Activated CD4-positive, alpha-beta T cell treated with anti-CD3 and anti-CD28 coated beads, Interleukin-2, amount 50 U/mL, for 4 hours (primary cell): ENCODE results near the gene PLXND1.
A peak's percentile ranks its signal among the peaks of the same experiment; 100 is the strongest.
"Not testable (repeated sequence)": the region's sequence is repeated elsewhere in the genome, so short reads cannot be mapped to it uniquely, and the experiment has no call there.

Experiments used
- DNase-seq, 2 experiments: peaks; one replicate each; pipeline ENCODE4 v3.0.0-alpha.2; 2020

PLXND1 gene

DNA sequence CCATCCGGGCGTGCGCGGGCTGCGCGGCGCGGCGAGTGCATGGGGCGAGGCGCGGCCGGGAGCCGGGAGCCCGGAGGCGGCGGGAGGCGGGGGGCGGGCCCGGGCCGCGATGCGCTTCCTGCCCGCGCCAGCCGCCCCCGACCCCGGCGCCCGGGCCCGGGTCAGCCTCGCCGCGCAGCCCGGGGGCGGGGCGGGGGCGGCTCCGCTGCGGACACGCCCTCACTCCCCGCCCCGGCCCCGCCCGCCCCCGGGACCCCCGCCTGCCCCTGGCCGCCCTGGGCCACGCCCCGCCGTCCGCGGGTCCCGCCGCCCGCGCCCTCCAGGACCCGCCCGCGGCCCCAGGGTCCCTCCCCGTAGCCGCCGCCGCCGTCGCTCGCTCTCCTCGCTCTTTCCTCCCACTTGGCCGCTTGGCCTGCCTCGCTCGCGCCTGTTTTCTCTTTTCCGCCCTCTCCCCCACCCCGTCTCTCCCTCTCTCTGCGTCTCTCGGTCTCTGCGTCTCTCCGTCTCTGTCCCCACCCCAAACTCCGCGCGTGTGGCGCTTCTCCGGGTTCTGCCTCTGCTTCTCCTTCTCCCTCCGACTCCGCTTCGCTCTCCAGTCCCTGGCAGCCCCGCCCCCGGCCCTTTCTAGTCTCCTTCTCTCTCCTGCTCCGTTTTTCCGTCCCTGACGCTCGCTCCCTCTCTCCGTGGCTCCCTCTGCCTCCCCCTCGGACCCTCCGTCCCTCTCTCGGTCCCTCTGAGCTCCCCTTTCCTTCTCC is at the start of gene PLXND1:
PLXND1 (minus strand) TSS at position 41 of the 755 bp plus-strand sequence; CDS start at position 4, 37 bp downstream.
- no peak for DNase-seq

GRCh38 chr3:129655291-129655700 is 48.8 kb upstream of the PLXND1 start:
- no peak for DNase-seq

DNA sequence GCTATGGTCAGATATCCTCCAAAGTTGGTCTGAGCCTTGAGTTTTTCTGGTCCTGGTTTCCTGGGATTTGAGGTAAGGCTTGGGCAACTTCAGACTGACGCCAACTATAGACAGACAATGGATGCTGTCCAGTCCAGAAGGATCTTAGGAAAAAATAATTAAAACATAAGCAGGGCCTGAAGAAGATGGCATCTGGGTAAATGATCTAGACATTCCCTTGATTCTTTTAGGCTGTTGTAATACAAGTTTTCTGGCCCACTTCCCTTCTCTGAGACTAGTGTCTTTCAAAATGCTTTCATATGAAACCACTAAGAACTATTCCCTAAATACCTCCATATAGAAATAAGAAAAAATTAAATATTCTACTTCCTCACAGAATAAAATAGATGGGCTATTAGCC is 47.7 kb upstream of the PLXND1 start:
- DNase-seq = no peak

GRCh38 chr3:129653019-129653418 is 46.5 kb upstream of the PLXND1 start:
- no peak for DNase-seq

DNA sequence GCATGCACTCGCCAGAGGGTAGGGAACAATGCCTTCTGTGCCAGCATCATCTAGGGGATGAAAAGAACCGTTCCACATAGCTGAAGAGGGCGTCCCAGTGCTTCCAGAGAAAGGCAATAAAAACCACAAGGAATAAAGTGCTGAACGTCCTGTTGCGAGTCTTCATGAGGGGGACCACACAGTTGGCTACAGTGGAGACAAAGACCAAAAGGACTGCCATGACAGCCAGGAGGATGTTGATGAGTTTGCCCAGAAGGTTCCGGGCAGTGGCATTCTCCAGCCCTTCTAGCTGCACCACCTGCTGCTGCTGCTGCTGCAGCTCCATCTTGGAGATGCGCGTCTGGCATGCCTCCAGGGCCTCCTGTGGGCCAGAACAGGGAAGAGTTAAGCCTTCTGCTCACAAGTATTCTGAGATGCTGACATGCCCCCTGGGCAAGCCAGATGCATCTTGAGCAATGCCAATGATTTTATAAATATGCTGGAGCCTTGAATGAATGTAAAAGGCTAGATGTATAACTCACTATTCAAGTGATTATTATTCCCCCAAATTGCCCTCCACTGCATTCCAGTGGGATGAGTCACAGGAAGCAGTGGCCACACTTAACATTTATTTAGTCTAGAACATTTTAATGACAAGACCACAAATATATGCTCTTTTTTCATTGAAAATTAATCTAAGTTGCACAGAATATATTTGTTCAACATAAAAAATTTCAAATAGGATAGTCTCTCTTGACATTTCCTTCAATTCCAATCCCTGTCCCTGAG is 45.1 kb upstream of the PLXND1 start:
- no peak for DNase-seq

GRCh38 chr3:129650256-129650872 is 43.9 kb upstream of the PLXND1 start:
- peak; percentile 48 to 50 for DNase-seq

DNA sequence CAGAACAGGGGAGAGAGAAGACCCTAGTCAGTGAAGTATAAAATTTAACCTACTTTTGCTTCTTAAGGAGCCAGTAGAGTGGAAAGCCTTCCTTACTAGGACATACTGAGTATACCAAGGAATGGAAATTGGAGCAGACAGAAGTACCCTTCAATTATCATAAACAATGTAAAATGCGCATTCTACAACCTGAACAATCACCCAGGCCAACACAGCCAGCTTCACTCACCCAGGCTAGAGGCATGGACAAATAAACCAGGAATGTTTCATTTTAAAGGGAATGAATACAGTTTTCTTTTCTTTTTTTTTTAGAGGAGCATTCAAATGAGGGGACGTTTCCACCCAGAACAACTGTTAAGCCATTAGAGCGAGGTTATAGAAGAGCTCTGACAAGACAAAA is 41.9 kb upstream of the PLXND1 start:
- DNase-seq = no peak

DNA sequence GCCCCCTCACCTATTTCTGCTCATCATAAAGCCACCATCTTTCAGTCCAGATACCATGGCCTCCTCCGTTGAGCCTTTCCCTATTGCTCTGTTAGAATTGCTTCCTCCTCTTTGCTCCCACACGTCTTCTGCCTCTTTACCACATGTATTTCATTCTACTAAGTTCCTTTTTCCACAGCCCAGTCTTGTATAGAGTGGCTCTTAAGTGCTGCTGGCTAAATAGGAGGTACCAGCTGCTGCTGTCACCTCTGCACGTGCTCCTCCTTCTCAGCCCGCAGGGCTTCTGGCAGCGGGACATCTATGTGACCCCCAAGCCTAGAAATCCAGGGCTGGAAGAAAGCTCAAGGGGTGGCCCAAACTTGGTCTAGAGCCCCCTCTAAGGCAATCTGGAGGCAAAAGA is 38.8 kb upstream of the PLXND1 start:
- DNase-seq = no peak

DNA sequence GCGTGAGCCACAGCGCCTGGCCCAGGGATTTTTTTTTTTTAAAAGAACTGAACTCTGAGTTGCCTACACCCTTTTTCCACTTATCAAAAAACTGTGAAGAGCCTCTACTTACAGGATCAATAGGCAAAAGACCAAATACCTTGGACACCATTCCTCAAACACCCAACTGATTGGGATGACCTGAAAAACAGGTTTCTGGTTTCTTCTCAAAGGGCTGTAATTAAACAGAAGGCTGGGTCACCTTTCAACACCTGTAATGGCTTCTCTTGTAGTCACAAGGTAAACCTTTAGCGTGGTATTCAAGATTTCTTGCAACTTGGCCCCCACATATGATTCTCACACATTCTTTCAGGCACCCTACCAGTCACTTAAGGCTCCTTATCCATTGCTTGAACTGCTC is 38.4 kb upstream of the PLXND1 start:
- DNase-seq = no peak

DNA sequence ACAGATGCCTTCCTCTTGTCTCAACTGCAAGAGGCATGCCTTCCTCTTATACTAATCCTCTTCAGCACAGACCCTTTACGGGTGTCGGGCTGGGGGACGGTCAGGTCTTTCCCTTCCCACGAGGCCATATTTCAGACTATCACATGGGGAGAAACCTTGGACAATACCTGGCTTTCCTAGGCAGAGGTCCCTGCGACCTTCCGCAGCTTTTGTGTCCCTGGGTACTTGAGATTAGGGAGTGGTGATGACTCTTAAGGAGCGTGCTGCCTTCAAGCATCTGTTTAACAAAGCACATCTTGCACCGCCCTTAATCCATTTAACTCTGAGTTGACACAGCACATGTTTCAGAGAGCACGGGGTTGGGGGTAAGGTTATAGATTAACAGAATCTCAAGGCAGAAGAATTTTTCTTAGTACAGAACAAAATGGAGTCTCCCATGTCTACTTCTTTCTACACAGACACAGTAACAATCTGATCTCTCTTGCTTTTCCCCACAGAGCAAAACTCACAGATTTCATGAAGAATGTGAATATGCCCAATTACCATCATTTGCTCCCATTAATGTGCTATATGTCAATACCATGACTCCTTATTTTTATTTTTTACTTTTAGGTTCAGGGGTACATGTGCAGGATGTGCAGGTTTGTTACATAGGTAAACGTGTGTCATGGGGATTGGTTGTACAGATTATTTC is 35.2 kb upstream of the PLXND1 start:
- not testable (repeated sequence) for DNase-seq

- DNase-seq = not testable (repeated sequence)
Measured at GRCh38 chr3:129640985-129641384, 34.5 kb upstream of the PLXND1 start.

DNA sequence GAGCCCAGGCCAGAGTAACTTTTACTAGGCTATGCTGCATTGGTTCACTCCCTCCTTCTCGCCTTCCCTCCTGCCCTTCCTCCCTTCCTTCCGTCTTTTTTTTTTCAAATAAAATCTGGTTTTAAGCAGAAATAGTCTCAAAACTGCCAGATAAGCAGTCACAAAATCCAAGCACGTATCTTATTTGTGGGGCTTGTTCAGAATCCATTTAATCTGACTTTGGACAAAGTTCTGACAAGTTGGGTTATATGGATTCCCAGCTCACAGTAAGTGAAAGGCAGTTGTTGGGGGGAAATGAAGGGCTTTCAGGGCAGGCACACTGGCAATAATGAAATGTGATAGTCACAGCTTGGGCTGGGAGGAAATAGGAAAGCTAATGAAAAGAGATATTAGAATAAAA is 32.0 kb upstream of the PLXND1 start:
- DNase-seq = no peak

DNA sequence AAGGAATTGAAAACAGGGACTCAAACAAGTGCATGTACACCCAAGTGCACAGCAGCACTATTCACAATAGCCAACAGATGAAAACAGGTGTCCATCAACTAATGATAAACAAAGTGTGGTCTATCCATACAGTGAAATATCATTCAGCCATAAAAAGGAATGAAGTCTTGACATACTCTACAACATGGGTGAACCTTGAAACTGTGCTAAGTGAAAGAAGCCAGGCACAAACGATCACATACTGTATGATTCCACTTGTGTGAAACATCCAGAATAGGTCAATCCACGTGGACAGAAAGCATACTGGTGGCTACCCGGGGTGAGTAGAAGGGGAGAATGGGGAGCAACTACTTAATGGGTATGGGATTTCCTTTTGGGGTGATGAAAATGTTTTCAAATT is 29.6 kb upstream of the PLXND1 start:
- no peak for DNase-seq

DNA sequence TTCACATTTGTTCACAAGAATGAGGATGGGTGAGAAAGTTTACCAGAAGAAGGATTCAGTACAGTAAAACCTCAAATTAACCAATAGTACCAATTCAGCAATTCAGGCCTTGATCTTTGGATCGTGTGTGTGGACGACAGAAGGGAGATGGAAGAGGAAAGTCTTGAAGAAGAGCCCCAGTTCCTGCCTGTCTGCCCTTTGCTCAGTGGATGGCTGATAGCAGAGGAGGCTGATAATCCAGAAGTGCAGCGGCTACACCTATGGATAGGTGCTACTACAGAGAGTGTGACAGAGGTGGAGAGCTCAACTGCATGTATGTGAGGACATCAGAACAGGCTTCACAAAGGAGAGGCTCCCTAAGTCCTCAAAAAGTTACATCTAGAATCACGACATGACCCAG is 29.2 kb upstream of the PLXND1 start:
- no peak for DNase-seq

GRCh38 chr3:129633751-129634481 is 27.4 kb upstream of the PLXND1 start:
- no peak for DNase-seq

DNA sequence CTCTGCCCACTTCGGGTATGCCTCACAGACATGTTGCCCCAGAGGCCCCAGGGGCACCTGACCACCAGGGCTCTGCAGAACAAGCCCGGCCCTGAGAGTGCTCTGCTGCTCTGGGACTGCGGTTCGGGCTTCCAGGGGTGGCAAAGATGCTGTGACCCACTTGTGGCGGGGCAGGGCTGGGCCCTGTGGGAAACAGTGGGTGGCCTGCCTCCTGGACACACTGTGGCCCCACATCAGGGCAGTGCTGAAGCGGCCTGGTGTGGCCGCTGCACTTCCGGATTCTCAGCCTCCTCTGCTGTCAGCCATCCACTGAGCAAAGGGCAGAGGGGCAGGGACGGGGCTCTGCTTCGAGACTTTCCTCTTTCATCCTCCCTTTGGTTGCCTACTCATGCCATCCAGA is 26.5 kb upstream of the PLXND1 start:
- DNase-seq = no peak

DNA sequence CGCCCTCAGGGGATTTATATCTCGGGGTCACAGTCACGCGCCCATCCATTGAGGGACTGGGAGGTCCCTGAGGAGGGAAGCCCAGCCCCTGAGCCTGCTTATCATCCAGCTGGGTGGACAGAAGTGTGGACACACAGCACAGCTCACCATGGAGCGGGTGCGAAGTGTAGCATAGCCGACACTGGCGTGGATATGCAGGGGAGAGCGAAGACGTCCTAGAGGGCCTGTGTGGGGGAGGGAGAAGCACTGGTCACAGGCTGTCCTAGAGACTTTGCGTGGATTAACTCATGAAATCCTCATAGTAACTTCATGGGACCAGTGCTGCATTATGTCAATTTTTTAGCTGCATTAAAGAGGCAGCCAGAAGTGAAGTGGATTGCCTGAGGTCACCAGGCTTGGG is 26.1 kb upstream of the PLXND1 start:
- no peak for DNase-seq

GRCh38 chr3:129632056-129632455 is 25.6 kb upstream of the PLXND1 start:
- DNase-seq = no peak

DNA sequence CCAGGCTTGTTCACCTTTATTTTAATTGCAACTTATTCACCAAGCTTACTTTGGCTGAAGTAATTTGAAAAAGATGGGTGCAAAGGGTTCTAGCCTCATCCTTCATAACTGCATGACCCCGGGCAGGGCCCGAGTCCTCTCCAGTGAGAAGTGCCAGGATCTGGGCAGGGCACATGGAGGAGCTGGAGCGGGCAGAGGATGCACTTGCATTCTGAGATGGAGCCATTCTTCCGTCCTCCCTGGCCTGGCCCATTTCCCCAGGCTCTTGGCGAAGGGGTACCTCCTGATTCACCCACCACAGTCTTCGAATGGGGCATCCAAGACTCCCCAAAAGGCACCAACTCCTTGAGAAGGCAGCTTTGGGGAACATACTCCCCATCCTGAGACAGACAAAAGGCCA is 22.5 kb upstream of the PLXND1 start:
- DNase-seq = no peak

GRCh38 chr3:129628169-129628522 is 21.7 kb upstream of the PLXND1 start:
- no peak for DNase-seq

DNA sequence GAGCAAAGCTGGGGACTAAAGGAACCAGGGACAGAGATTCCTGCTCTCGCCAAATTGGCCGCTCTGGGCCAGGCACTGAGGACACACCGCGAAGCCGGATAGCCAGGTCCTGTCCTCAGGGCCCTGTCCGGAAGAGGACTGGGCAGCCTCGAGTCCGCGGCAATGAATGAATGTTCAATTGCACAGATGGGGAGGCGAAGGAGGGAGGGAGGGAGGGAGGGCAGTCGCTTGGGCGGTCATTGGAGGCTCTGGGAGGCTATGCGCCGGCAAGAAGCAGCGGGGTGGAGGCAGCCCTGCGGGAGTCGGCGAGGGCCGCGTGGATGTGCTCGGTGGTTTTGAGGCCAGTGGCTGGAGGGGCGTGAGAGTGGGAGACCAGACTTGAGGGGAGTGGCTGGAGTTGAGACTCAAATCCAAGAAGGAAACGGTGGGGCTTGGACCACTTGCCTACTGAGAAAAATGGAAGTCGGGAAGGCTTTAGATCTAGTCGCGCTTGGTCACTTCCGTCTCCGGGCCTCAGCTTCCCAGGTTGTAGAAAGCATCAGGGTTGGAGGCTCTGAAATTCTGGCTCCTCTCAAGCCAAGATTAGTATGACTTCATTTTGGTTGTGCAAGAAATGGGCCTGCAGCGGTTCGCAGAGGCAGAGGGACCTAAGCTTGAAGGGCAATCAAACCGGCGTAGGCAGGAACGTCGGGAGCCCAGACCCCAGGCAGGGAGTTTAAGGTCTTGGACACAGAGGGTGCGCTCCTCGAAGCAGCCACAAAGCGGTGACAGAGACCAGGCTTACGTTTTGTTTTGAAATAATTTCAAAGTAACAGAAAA is 21.1 kb upstream of the PLXND1 start:
- DNase-seq = peak; percentile 61 to 62
